Caco-2 (cell line): ENCODE measurements around the gene ATG9B. TPM values are rescaled to one million over a fixed set of nuclear protein-coding genes. Genes with fewer than 3 reads are reported as not detected.

Experiments
- BruUV-seq: library from RNA; stranded (reverse); fragments of 400-500 nt; replicated peaks from 2 replicates; lab custom pipeline; 2021; lab: Mats Ljungman, UMichigan
- CTCF ChIA-PET: fragments of 300-600 bp; sonication (Branson Sonifier 250); formaldehyde crosslinking; loops from one replicate; lab custom pipeline; 2022; ENCODE audit warnings: antibody characterized with exemption; lab: Charles Lee
- POLR2A ChIA-PET: fragments of 300-600 bp; sonication (Branson Sonifier 250); formaldehyde crosslinking; loops from one replicate; lab custom pipeline; 2022; ENCODE audit warnings: antibody characterized with exemption; lab: Charles Lee
- DNase-seq, 2 experiments: peaks; one replicate each; pipeline versions ENCODE4 v3.0.0 to v3.0.0-alpha.2; 2020 to 2022
- H3K27me3 ChIP-seq: replicated peaks from 2 replicates; pipeline ENCODE4 v1.6.0; 2011; ENCODE audit warnings: low read length; ENCODE audit not compliant: control insufficient read depth, insufficient read depth
- H3K36me3 ChIP-seq: 2 replicates; pipeline ENCODE4 v1.5.1; 2011; ENCODE audit warnings: low read length; ENCODE audit not compliant: control insufficient read depth, insufficient read depth
- H3K4me1 ChIP-seq: fragments of 250-450 bp; sonication (Bioruptor Pico); 2 replicates; pipeline ENCODE4 v1.5.1; 2020; ENCODE audit warnings: mild to moderate bottlenecking
- H3K4me3 ChIP-seq: 2 replicates; pipeline ENCODE4 v1.5.1; 2011; ENCODE audit warnings: low read depth, mild to moderate bottlenecking, control low read depth, low read length
- H3K9me3 ChIP-seq: fragments of 250-450 bp; sonication (Bioruptor Pico); 2 replicates; pipeline ENCODE4 v1.5.1; 2020; ENCODE audit warnings: mild to moderate bottlenecking, moderate library complexity
- H3K27ac Mint-ChIP-seq: one replicate; pipeline ENCODE4 v1.8.0; 2022; ENCODE audit warnings: mixed read lengths; ENCODE audit not compliant: unreplicated experiment
- H3K27me3 Mint-ChIP-seq: one replicate; pipeline ENCODE4 v1.8.0; 2022; ENCODE audit warnings: mixed read lengths; ENCODE audit not compliant: insufficient read depth, unreplicated experiment
- H3K36me3 Mint-ChIP-seq: one replicate; pipeline ENCODE4 v1.8.0; 2022; ENCODE audit warnings: mild to moderate bottlenecking, mixed read lengths; ENCODE audit not compliant: insufficient read depth, unreplicated experiment
- H3K4me1 Mint-ChIP-seq: one replicate; pipeline ENCODE4 v1.8.0; 2022; ENCODE audit warnings: low read depth, mixed read lengths; ENCODE audit not compliant: unreplicated experiment
- H3K4me3 Mint-ChIP-seq: one replicate; pipeline ENCODE4 v1.8.0; 2022; ENCODE audit warnings: mild to moderate bottlenecking, moderate library complexity, mixed read lengths; ENCODE audit not compliant: unreplicated experiment
- H3K9me3 Mint-ChIP-seq: one replicate; pipeline ENCODE4 v1.8.0; 2022; ENCODE audit warnings: mixed read lengths; ENCODE audit not compliant: unreplicated experiment
- intact Hi-C: fragments of 100-400 bp; cut with micrococcal nuclease; formaldehyde crosslinking; loops from one replicate; pipeline ENCODE4 v1.10.0; 2022; ENCODE audit not compliant: unreplicated experiment
- total RNA-seq: library from RNA; stranded (reverse); gene quantifications from 2 replicates; pipeline ENCODE4 v1.2.3, GENCODE V29; 2022
- TF ChIP-seq, protein P1 (sequence below), 2 experiments: fragments of 200-600 bp in 1 of 2; IDR thresholded peaks; 1 replicate in 1 of 2; 2 replicates in 1 of 2; pipeline versions ENCODE4 v1.5.1 to v1.8.0; 2011 to 2022; ENCODE audit warnings: antibody characterized with exemption in 1 of 2, control low read depth in 1 of 2, inconsistent platforms in 1 of 2, low read depth in 1 of 2, low read length in 1 of 2, mild to moderate bottlenecking in 1 of 2, moderate library complexity in 1 of 2; ENCODE audit not compliant: insufficient read depth in 1 of 2, severe bottlenecking in 1 of 2, unreplicated experiment in 1 of 2

Gene ATG9B
- total RNA-seq, 1 experiment from 2014 or later = 4.3 TPM

DNA sequence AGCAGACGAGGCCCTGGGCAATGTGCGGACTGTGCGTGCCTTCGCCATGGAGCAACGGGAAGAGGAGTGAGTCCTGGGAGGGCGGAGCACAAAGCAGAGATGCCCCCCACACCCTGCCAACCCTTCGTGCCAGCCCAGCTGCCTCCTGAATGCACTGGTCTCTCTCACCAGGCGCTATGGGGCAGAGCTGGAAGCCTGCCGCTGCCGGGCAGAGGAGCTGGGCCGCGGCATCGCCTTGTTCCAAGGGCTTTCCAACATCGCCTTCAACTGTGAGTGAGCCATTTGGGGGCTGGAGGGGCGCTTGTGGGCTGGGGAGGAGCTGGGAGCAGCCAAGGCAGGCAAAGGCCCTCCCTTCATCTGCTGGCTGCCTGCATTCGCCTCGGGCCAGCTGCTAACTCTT lies 11.6 kb upstream of the ATG9B start:
- TF ChIP-seq, protein P1, sequence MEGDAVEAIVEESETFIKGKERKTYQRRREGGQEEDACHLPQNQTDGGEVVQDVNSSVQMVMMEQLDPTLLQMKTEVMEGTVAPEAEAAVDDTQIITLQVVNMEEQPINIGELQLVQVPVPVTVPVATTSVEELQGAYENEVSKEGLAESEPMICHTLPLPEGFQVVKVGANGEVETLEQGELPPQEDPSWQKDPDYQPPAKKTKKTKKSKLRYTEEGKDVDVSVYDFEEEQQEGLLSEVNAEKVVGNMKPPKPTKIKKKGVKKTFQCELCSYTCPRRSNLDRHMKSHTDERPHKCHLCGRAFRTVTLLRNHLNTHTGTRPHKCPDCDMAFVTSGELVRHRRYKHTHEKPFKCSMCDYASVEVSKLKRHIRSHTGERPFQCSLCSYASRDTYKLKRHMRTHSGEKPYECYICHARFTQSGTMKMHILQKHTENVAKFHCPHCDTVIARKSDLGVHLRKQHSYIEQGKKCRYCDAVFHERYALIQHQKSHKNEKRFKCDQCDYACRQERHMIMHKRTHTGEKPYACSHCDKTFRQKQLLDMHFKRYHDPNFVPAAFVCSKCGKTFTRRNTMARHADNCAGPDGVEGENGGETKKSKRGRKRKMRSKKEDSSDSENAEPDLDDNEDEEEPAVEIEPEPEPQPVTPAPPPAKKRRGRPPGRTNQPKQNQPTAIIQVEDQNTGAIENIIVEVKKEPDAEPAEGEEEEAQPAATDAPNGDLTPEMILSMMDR (IDR thresholded peaks at IDR 0.05; ENCODE audit: insufficient read depth in 1 of 2, low read depth in 1 of 2, low read length in 1 of 2, severe bottlenecking in 1 of 2, unreplicated experiment in 1 of 2) = no peak
- no peaks in the 10 kb centered on the region for H3K27me3 Mint-ChIP-seq
- H3K4me1 ChIP-seq = peaks cover 12% of the 10 kb centered on the region
- H3K27ac Mint-ChIP-seq = peak overlapping the region; percentile 42
- no peak for DNase-seq
- H3K36me3 Mint-ChIP-seq = peaks cover 6% of the 10 kb centered on the region
- CTCF ChIA-PET = no interaction called here
- POLR2A ChIA-PET = no interaction called here
- H3K4me3 ChIP-seq = no peak overlapping the region
- H3K27me3 ChIP-seq = no peaks in the 10 kb centered on the region
- intact Hi-C loops = no loop called here
- H3K4me1 Mint-ChIP-seq = peaks cover 5% of the 10 kb centered on the region
- no peaks in the 10 kb centered on the region for H3K36me3 ChIP-seq
- no peaks in the 10 kb centered on the region for H3K9me3 ChIP-seq
- no peaks in the 10 kb centered on the region for H3K9me3 Mint-ChIP-seq
- BruUV-seq = no TSS peak
- no peak overlapping the region for H3K4me3 Mint-ChIP-seq

DNA sequence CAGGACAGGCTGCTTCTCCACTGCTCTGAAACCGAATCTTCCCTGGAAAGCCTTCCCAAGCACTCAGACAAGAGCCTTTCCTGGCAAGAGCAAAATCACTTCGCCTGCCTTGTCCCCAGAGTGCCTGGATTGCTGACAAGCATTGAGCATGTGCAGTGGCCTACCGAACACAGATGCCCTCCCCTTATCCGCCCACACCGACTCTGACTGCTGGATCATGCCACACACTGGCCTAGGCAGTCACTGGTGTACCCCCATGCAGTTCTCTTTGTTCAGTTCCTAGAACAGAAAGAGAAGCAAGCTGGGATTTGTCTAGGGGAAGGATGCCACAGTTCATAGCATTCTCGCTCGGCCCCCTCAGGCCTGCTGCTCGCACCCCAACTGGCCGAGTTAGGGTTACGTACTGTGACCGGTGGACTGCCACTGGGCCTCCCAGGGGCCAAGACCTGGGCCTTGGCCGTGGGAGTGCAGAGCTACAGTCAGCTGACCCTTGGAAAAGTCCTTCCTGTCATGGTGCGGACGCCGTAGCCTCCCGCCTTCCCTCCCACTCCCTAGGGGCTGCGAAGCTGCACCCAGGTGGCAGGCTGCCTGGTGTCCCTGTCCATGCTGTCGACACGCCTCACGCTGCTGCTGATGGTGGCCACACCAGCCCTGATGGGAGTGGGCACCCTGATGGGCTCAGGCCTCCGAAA lies 10.9 kb upstream of the ATG9B start:
- H3K4me1 Mint-ChIP-seq = peaks cover 5% of the 10 kb centered on the region
- peak overlapping the region; percentile 42 for H3K27ac Mint-ChIP-seq
- no peak for DNase-seq
- intact Hi-C loops = no loop called here
- no peaks in the 10 kb centered on the region for H3K27me3 Mint-ChIP-seq
- no peak overlapping the region for H3K4me3 ChIP-seq
- H3K9me3 Mint-ChIP-seq = no peaks in the 10 kb centered on the region
- TF ChIP-seq, protein P1 (IDR thresholded peaks at IDR 0.05; ENCODE audit: insufficient read depth in 1 of 2, low read depth in 1 of 2, low read length in 1 of 2, severe bottlenecking in 1 of 2, unreplicated experiment in 1 of 2) = no peak
- H3K4me3 Mint-ChIP-seq = no peak overlapping the region
- H3K36me3 ChIP-seq = no peaks in the 10 kb centered on the region
- POLR2A ChIA-PET = no interaction called here
- H3K4me1 ChIP-seq = peaks cover 12% of the 10 kb centered on the region
- peaks cover 6% of the 10 kb centered on the region for H3K36me3 Mint-ChIP-seq
- CTCF ChIA-PET = no interaction called here
- no TSS peak for BruUV-seq
- H3K9me3 ChIP-seq = no peaks in the 10 kb centered on the region
- no peaks in the 10 kb centered on the region for H3K27me3 ChIP-seq

DNA sequence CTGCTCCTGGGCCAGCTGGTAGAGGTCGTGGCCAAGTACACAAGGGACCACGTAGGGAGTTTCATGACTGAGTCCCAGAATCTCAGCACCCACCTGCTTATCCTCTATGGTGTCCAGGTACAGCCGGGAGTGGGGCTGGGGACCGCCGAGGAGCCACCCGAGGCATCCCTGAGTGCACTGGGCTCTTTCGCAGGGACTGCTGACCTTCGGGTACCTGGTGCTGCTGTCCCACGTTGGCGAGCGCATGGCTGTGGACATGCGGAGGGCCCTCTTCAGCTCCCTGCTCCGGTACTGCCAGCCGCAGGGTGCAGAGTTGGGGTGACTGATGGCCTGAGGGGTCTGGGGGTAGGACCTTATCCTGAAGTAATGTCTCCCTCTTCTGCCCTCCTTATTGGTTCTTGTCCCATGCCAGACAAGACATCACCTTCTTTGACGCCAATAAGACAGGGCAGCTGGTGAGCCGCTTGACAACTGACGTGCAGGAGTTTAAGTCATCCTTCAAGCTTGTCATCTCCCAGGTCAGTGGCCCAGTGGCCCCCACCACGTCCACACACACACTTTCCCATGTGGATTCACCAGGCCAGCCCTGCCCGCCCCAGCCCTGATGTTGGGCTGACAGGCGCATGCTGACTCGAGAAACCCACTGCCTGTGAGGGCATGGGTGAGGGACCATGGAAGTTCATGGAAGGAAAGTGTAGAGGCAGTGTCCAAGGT lies 10.2 kb upstream of the ATG9B start:
- Histone ChIP-seq H3K27me3 (no peaks in the 10 kb centered on the region), H3K4me3 (no peak overlapping the region), H3K36me3 (no peaks in the 10 kb centered on the region), H3K4me1 (peaks cover 10% of the 10 kb centered on the region), H3K9me3 (no peaks in the 10 kb centered on the region)
- ChIA-PET CTCF (no interaction called here), POLR2A (no interaction called here)
- Mint-ChIP-seq H3K9me3 (no peaks in the 10 kb centered on the region), H3K36me3 (peaks cover 6% of the 10 kb centered on the region), H3K4me1 (peaks cover 5% of the 10 kb centered on the region), H3K27me3 (no peaks in the 10 kb centered on the region), H3K4me3 (no peak overlapping the region), H3K27ac (no peak overlapping the region)
- DNase-seq = no peak
- TF ChIP-seq, protein P1 (IDR thresholded peaks at IDR 0.05; ENCODE audit: insufficient read depth in 1 of 2, low read depth in 1 of 2, low read length in 1 of 2, severe bottlenecking in 1 of 2, unreplicated experiment in 1 of 2) = no peak
- no TSS peak for BruUV-seq
- intact Hi-C loops = no loop called here
